GM19452 (cell line): ENCODE results near the gene EVA1C.
"Not testable (repeated sequence)": the region's sequence is repeated elsewhere in the genome, so short reads cannot be mapped to it uniquely, and the experiment has no call there.

Experiments
- ATAC-seq: cut with Tn5 transposase; IDR thresholded peaks from one replicate; pipeline ENCODE4 v1.9.1; 2021; ENCODE audit not compliant: unreplicated experiment

EVA1C gene

GRCh38 chr21:32412162-32413014, at the start of gene EVA1C:
TSS of gene EVA1C (plus strand) at chr21:32412706. CDS start at chr21:32412854, 148 bp downstream.
- ATAC-seq: no peak

- no peak for ATAC-seq
Observed at GRCh38 chr21:32364387-32364786, 48.1 kb upstream of the EVA1C start.

- no peak for ATAC-seq
Observed at GRCh38 chr21:32364796-32365195, 47.7 kb upstream of the EVA1C start.

GRCh38 chr21:32366191-32366590, 46.3 kb upstream of the EVA1C start:
- no peak for ATAC-seq

- ATAC-seq: no peak
Observed at GRCh38 chr21:32367158-32367557, 45.3 kb upstream of the EVA1C start.

- no peak for ATAC-seq
Observed at GRCh38 chr21:32368386-32368785, 44.1 kb upstream of the EVA1C start.

GRCh38 chr21:32368961-32369360, 43.5 kb upstream of the EVA1C start:
- not testable (repeated sequence) for ATAC-seq

- no peak for ATAC-seq
Observed at GRCh38 chr21:32370998-32371766, 41.3 kb upstream of the EVA1C start.

GRCh38 chr21:32371913-32372314, 40.6 kb upstream of the EVA1C start:
- ATAC-seq: no peak

- no peak for ATAC-seq
Observed at GRCh38 chr21:32372755-32373154, 39.8 kb upstream of the EVA1C start.

GRCh38 chr21:32377506-32377905, 35.0 kb upstream of the EVA1C start:
- ATAC-seq: no peak

GRCh38 chr21:32377991-32378390, 34.5 kb upstream of the EVA1C start:
- ATAC-seq: no peak

GRCh38 chr21:32378956-32379355, 33.5 kb upstream of the EVA1C start:
- ATAC-seq: no peak

- ATAC-seq: no peak
Observed at GRCh38 chr21:32380940-32381339, 31.6 kb upstream of the EVA1C start.

GRCh38 chr21:32381571-32381970, 30.9 kb upstream of the EVA1C start:
- ATAC-seq: no peak

- ATAC-seq: no peak
Observed at GRCh38 chr21:32382108-32382644, 30.3 kb upstream of the EVA1C start.

- no peak for ATAC-seq
Observed at GRCh38 chr21:32383812-32384211, 28.7 kb upstream of the EVA1C start.

- ATAC-seq: no peak
Observed at GRCh38 chr21:32386195-32386870, 26.2 kb upstream of the EVA1C start.

GRCh38 chr21:32387151-32387550, 25.4 kb upstream of the EVA1C start:
- no peak for ATAC-seq

- no peak for ATAC-seq
Observed at GRCh38 chr21:32388306-32388705, 24.2 kb upstream of the EVA1C start.

- no peak for ATAC-seq
Observed at GRCh38 chr21:32389337-32390015, 23.0 kb upstream of the EVA1C start.
